Activated gamma-delta T cell treated with Interleukin-2 at 50 U/mL for 16 hours (primary cell): ENCODE results near the gene WHAMM.
A peak's percentile ranks its signal among the peaks of the same experiment; 100 is the strongest.
"Not testable (repeated sequence)": the region's sequence is repeated elsewhere in the genome, so short reads cannot be mapped to it uniquely, and the experiment has no call there.

Experiments
- DNase-seq: peaks from one replicate; pipeline ENCODE4 v3.0.0-alpha.2; 2020

WHAMM gene

DNA sequence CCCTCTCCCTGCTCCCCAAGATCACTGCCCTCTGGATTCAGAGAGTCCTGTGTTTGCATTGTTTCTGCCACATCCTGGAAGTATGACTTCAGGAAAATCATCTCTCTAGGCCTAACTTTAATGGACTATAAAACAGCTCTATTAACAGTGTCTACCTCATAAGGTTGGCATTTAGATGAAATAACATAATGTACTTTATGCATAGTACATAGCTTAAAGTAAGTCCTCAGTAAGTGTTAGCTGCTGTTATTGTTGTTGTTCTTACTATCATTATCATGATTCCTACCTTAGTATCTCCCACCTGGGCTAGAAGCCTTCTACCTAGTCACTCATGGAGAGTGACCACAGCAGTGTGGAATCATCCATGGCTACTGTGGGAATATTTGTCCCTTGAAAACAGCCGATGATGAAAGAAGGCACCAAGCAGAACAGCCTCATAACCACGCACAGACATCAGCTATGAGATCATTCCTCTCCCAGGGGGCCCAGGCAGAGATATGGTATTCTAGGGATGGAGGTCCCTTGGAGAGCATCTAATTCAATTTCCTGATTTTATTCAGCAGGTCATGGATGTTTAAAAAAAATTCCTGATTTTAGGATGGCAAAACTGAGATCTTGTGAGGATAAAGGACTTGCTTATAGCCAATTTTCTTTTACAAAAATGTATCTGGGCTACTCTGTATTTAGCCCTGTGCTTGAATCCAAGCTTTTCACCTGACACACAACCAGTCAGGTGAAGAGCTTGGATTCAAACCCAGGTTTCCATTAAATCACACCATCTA lies 5.4 kb upstream of the WHAMM start:
- DNase-seq: no peak

DNA sequence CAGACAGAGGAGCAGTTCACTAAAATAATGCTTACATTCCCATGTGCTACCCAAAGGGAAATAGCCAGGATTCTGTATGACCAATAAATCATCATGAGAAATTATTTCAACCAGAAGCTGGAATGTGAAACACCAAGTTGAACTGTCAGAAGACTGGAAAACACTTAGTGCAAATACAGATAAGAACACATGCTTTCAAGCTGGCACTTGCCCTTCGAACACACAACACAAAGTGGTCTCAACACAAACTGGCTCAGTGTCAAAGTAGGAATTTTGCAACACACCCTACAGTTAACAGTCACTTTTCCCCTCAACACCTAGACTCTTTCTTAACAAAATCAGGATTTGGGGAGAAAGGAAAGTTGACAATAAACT lies 4.9 kb upstream of the WHAMM start:
- DNase-seq: no peak

GRCh38 chr15:82805994-82806406 lies 3.4 kb upstream of the WHAMM start, which contains the start of gene FSD2:
Gene FSD2 (minus strand): TSS chr15:82806069. CDS start chr15:82787390, 18,679 bp downstream.
- no peak for DNase-seq

DNA sequence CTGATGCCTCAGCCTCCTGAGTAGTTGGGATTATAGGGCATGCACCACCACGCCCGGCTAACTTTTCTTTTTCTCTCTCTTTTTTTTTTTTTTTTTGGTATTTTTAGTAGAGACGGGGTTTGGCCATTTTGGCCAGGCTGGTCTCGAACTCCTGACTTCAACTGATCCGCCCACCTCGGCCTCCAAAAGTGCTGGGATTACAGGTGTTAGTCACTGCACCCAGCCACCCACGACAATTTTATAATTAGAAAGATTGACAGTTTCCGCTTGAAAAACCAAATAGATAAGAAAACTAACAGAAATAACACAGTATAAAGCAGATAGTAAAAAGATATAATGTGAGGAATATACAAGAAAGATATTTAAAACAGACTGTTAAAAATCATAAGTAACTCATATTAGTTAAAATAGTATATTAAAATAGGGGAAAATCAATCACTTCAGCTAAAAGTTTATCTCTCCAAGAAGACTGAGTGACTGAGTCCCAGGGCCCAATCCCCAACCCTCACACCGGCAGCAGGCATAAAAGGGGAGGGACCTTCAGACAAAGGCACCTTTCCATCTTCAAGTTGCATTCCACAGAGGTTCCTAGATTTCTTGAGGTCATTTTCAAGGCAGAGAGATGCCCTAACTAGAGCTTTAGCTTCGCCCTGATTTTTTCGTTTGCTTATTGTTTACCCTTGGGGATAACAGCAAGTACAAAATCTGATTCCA lies 1.4 kb upstream of the WHAMM start:
- no peak for DNase-seq

DNA sequence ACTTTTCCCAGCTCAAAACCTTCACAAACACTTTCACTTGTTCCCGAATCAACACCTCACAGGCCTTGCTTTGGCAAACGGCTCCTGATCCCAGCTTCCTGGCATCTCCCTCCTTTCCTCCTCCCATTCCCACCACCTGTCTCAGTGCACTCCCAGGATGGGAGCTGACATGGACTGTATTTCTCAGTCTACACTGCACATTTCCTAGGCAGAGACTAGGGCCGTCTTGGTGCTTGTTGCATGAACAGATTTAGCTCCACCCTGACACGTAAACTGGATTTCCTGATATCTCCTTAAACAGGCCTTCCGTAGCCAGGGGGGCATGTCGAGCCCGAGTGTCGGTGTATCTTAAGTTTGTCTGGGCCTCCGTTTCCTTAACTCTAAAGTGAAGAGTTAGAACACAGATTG lies 790 bp upstream of the WHAMM start:
- DNase-seq: no peak

DNA sequence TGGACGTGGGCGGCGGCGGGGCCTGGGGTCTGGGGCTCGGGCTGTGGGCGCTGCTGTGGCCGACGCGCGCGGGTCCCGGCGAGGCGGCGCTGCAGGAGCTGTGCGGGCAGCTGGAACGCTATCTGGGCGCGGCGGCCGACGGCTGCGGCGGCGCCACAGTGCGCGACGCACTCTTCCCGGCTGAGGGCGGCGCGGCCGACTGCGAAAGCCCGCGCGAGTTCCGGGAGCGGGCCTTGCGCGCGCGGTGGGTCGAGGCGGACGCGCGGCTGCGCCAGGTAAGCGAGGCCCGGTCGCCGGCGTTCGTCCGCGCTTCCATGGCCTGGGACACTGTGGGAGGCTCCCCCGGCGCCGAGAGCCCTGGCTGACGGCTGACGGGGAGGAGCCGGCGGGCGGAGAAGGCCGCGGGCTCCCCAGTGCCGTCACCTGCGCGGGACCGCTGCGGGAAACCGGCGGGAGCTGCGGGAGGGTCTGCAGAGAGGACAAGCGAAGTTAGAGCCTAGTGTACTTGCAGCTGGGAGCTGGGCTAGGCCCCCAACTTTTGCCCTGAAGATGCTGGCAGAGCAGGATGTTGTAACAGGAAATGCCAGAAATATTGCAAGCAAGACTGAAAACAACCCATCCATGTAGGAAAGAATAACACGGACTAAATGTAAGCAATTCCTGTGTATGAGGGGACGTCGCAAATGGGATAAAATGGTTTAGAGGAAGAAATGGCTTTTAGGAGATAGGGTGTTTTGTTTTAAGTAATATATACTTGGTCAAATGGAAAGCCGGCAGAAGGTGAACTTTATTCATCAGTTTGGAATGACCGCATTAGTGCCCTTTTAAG lies 847 bp downstream of the WHAMM start:
- peak; percentile 8 for DNase-seq

GRCh38 chr15:82810890-82811426 lies 1.5 kb downstream of the WHAMM start:
- peak; percentile 34 for DNase-seq

GRCh38 chr15:82812994-82813393 lies 3.6 kb downstream of the WHAMM start:
- DNase-seq: no peak

DNA sequence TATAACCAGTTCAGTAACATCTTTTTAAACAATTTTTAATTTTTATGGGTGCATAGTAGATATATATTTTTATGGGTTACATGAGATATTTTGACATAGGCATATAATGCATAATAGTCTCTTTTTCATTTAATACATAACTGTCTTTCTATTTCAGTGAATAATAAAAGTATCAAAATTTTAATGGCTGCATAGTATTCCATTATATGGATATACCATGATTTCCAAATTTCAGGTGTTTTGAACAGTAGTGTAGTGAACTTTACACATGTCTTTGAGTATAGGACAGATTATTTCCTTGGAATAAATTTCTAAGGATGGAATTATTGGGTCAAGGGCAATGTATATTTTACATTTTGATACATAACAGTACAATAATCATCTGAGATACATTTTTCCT lies 10.7 kb downstream of the WHAMM start:
- DNase-seq: no peak

DNA sequence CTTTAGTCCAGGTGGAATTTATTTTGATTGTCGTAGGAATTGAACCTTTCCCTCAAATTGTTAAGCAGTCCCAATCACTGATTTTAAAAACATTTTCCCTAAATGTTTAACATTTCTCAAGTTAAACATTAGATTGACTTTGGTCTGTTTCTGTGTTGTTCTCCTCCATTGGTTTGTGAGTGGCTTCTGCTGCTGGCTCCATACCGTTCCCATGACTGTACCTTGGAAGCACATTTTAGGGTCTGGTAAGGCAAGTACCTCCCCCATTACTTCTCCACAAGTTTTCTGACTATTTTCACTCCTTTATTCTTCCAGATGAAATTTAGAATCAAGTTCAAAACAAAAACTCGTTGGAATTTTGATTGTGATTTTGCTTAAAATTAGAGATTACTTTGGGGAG lies 12.0 kb downstream of the WHAMM start:
- not testable (repeated sequence) for DNase-seq

DNA sequence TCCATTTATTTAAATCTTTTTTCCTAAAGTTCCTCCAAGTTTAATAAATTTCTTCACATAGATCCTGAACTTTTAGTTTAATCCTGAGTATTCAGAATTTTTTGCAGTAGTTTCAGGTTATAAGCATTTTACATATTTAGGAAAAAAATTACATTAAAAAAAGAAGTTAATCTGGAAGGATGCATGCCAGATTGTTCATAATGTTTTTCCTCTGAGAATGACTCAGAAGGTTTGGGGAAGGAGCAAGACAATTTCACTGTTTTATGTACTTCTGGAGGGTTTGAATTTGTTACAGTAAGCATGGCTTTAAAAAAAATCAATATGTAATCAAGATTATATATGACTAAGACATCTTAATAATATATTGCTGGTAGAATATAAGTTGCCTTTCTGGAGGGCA lies 12.4 kb downstream of the WHAMM start:
- not testable (repeated sequence) for DNase-seq

DNA sequence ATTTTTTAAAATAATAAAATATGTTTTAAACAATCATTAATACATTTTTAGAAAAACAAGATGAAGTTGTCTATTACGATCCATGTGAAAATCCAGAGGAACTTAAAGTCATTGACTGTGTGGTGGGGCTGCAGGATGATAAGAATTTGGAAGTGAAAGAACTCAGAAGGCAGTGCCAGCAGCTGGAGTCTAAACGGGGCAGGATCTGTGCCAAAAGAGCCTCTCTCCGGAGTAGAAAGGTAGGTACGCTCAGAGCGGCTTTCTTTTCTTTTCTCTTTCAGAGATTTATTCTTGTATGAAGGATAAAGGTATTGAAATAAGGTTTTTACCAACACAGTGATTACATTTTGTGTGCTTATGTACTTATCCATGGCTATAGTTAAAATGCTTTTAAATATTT lies 13.6 kb downstream of the WHAMM start:
- no peak for DNase-seq

- no peak for DNase-seq
These were observed 18.6 kb downstream of the WHAMM start for GRCh38 chr15:82828075-82828474.

GRCh38 chr15:82829234-82829633 lies 19.8 kb downstream of the WHAMM start:
- DNase-seq: no peak

- no peak for DNase-seq
These were observed 21.2 kb downstream of the WHAMM start for GRCh38 chr15:82830427-82831173.

- DNase-seq: no peak
These were observed 22.6 kb downstream of the WHAMM start for GRCh38 chr15:82831894-82832600.

DNA sequence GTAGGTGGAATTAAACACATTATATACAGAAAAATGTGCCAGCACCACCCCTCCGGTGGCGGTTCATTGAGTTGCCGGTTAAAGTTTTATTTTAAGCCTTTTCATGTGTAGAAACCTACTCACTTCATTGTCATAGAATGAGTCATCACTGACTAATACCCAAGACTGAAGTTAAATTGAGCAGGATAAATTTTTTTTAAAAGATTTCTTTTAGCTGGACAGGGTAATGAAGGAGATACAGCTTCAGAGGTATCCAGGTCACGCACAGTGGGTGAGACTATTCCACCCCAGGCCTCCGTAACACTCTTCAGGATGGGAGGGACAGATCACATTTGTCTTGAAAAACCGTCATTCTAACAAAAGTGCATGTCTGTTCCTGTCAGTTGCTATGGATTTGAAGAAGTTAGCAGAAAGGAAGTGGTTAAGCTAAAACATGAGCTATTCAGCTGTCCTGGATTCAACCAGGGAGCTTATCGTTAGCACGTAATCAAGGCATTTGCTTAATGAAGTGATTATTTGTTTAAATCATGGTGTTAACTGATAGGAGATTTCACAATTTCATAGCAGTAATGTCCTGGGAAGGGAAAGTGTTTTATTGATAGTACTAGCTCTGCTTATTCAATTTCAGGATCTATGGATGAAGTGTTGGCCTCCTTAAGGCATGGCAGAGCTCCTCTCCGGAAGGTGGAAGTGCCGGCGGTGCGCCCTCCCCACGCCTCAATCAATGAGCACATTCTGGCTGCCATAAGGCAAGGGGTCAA lies 23.4 kb downstream of the WHAMM start:
- DNase-seq: no peak

GRCh38 chr15:82833362-82833682 lies 23.9 kb downstream of the WHAMM start:
- no peak for DNase-seq

DNA sequence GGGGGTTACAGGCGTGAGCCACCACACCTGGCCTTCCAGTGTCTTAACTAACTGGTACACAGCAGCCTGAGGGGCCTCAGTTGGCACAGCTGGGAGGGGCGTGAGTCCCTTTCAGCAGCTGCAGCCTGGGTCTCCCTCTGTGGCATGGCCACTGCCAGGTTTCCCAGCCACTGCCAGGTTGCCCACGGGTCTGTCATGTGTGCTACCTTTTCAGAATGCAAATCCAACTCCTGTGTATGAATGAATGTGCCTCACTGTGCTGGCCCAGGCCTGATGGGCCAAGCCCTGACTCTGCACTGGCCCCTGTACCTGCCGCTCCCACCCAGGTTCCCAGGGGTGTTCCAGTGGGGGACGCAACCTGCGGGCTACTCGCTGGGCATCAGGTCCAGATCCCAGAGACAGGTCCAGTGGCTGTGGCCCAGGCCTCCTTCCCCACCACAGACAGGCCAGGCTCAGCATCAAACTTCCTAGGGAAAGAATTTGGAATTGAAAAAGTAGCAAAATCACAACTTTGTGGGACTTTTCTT lies 26.0 kb downstream of the WHAMM start:
- no peak for DNase-seq

GRCh38 chr15:82838096-82838735 lies 28.8 kb downstream of the WHAMM start:
- DNase-seq: no peak
